GM19025 (cell line): ENCODE data around the gene RPL26.

Experiments used
- ATAC-seq: cut with Tn5 transposase; IDR thresholded peaks from one replicate; pipeline ENCODE4 v1.9.1; 2021; ENCODE audit warnings: mild to moderate bottlenecking, low read depth, moderate library complexity; ENCODE audit not compliant: unreplicated experiment

RPL26 gene

DNA sequence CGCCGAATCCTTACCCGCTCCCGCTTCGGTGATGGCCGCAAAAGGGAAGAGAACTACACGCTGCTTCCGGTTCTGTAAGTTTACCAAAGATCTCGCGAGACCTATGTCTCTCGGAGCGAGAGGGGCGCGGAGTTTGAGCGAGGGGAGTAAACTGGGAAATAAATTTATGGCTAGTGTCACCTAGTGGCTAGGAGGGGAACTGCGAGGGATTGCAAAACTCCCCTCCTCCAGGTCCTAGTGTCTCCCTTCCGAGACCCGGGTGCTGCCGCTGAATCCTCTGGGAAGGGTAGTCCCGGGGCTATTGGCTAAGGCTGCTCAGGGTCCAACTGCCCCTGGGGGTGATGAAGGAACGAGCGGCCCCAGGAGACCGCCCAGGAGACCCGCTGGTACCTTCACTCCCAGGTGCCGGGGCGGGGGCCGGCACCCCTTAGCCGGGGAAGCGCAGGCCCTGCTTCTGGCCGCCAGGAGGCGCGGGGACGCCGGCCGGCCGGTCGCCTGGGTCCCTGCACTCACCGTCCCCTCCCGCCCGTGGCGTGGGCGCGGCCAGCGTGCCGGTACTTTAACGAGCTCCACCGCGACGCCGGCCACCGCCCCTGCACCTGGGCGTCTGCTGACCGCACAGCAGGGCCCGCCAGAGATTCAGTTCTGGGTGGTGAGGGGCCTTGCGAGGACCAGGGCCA lies at the start of gene RPL26:
RPL26 (minus strand) TSS at position 51 of the 680 bp plus-strand sequence. CDS start 883 bp downstream, outside the sequence.
- ATAC-seq, result peak; percentile 87

DNA sequence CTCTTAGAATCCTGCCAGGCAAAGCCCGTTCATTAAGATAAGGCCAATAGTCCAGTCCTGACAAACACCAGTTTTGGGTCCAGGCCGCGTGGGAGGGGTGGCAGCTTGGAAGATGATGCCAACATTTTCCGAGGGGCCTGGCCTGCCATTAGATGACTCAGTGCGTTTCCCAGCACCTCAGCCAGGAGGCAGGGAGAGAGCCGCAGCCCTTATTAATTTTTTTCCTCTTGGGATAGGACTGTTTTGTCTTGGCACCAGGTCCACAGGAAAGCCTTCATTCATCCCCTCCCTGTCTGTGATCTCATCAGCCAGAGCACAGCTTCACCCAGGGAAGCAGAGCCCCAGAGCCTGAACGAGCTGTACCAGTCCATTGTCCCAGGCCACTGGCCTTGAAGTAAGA lies 48.0 kb upstream of the RPL26 start:
- no peak for ATAC-seq

DNA sequence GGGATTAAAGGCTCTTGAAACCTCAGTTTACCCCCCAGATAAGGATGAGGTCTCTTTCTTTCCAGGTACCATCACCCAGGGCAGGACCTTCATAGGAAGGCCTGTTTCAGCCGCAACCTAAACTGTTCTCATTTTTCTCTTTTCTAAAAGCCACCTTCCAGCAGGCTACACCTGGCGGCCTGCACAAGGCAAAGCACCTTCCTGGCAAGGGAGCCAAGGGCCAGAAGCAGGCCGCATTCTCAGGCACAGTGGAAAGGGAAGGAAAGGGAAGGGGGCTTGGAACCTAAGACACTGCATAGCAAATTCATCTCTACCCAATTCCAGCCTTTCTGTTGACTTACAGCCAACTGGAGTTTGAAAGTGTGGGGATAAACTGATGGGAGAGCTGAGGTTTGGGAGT lies 43.8 kb upstream of the RPL26 start:
- no peak for ATAC-seq

DNA sequence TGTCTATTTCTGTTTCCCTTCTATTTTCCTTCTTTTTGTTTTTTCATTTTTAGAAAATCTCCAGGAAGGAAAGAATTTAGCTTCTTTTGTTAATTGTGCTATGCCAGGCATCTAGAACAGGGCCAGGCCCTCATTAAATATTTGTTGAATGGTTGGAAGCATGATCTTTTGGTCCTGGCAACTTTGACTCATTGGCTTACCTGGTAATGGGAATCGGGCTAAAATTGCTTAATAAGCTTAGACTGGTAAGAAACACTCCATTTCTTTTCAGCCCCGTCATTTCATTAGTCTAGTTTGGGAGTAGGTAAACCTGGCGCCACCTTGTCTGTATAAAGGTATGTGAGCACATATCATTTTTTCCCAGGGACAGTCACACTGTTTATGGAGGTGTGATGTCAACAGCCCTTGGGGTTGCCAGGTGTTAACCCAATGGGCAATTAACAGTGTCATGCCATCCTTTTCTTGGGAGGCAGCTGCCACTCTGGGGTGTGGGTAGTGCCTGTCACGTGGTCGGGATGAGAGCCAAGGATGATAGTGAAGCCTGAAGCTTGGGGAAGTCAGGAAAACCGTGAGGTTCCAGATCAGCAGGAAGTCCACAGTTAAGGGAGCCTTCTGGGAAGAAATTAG lies 43.2 kb upstream of the RPL26 start:
- ATAC-seq, result no peak

DNA sequence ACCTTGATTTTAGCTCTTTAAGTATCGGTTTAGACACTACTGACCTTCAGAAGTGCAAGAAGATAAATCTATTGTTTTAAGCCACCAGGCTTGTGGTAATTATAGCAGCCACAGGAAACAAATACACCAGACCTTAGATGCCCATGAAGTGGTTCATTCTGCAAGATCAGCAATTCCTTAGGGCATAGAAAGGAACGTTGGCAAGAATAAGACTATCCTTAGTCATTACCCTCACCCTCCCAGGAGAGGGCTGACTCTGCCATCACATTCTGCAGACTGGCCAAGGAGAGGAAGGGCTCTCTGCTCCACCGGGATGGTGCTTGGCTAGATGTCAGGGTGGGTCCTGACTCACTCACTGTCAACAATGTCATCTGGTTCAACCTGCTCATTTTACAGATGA lies 38.6 kb upstream of the RPL26 start:
- ATAC-seq, result no peak

DNA sequence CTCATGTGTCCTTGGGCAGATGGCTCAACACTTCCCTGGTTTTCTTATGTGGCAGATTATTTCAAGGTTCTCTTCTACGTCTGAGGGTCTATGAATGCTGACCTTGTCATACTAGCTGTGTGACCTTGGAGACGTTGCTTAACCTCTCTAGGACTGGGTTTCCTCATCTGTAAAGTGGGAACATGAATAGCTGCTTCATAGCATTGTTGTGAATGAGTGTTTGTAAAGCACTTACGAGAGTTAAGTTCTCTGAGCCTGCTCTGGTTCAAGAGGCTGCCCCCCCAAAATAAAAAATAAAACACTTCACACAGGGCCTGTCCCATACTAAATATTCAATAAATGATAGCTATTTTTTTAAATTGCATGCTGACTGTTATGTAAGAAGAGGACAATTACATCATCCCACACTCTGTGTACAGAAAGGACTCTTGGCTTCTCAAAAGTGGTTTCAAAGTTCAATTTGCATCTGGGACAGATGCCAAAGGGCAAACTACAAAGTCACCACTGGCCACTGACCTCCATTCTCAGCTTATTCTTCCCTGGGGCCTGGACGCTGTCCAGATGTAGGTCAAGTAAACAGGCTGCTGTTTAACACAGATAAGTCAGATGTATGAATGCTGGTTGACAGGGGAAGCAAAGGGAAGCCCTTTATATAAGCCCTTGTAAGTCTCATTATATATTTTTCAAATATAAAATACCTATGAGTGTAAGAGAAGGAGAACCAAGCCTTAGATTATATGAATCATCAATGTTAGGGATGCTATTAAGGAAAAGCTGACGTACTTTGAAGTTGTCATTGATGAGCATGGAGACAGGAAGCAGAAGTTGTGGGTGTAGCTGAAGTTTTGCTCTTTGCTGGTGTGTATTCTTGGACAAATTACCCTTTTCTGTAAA lies 37.3 kb upstream of the RPL26 start:
- ATAC-seq, result no peak

DNA sequence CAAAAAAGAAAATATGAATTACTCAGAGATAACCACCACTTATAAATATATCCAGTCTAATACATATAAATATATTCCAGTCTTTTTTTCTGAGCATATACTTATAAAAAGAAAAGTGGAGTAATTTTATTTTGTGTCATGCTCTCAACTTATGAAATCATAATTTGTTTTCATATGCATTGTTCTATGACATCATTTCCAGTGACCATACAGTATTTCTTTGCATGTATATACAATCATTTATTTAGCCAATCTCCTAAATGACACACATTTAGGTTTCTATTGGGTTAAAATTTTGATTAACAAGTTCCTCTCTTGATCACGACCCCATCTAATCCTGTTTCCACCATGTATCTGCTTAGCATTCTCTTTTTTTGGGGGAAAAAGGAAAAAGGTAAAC lies 36.3 kb upstream of the RPL26 start:
- ATAC-seq, result no peak

DNA sequence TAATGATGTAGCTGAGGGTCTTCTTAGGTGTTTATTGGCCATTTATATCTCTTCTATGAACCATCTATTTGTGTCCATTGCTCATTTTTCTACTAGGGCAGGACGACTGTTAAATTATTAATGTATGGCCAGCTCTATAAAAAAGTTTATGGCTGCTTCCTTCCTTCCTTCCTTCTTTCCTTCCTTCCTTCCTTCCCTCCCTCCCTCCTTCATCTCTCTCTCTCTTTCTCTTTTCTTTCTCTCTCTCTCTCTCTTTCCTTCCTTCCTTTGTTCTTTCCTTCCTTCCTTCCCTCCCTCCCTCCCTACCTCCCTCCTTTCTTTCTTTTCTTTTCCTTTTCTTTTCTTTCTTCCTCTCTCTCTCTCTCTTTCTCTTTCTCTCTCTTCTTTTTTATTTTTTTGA lies 35.5 kb upstream of the RPL26 start:
- no peak for ATAC-seq

DNA sequence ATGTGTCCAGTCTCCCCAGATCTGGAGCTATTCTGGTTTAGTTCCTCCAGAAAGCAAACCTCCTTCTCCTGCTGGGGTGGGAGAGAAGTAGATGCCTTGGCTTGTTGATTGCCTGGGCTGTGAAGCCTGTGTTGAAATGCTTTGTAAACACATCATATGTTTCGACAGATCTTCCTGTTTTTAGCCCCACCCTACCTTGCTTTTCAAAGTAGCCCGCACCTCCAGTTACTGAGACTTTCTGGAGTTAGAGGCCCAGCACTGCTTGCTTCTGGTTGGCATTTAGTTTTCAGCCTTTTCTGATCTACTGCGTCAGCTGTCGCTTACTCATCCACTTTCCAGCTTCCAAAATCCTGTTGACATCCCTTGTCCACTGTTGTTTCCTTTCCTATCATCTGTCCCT lies 34.8 kb upstream of the RPL26 start:
- no peak for ATAC-seq

DNA sequence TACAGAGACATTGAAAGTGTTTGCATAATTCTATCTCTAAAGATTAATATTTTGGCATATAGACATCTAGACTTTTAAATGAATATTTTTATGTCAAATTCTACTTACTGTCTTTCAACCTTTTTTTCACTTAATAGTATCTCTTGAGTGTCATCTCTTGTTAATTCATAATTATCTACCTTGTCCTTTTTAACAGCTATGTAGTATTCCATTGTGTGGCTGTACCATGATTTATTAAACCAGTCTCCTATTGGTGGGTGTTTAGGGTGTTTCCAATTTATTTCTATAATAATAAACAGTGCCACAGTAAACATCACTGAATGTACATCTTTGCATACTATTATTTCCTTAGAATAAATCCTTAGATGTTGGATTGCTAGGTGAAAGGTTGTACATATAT lies 30.9 kb upstream of the RPL26 start:
- no peak for ATAC-seq

DNA sequence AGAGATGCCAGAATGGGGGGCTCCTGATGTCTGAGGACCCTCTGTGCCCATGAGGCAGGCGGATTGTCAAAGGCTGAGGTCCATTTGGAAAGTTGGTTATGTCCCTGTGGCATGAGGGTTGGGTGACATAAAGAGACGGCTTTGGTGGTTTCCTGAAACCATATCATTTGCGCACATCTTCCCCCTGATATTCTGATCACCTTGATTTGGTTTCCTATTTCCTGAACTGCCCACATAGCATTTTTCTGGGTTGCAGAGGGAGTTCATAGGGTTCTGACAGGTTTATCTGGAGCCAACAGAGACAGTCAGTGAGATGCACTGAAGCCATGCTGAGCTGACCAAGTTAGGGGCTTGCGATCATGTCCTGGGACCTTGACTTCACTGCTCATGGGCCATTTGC lies 30.3 kb upstream of the RPL26 start:
- ATAC-seq, result no peak

DNA sequence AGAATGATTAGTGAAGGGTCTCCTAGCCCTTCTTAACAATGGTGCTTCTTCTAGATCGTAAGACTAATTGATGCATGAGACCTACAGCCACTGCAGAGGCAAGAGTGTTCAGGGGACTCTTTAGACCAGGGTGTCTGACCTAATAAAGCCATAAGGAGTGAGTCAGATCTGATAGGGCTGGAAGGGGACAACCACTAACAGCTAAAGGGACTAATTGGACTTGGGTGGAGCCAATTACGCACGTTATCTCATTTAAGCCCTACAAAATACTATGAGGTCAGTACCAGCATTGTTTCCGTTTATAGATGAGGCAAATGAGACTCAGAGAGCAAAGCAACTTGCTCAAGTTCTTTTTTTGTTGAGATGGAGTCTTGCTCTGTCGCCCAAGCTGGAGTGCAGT lies 29.1 kb upstream of the RPL26 start:
- no peak for ATAC-seq

DNA sequence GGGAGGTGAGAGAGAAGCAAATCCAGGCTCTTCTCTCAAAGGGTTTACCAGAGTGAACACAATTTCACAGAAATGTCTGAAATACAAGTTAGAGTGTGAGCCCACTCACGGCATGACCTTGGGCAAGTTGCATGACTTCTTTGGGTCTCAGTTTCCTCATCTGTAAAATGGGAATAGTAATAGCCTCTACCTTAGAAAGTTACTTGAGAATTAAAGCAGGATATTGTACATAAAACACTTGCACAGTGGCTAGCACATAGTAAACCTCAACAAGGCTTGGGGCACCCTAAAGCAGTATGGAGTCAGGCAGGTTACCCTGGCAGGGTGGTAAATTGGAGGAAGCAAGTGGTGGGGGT lies 27.9 kb upstream of the RPL26 start:
- no peak for ATAC-seq

DNA sequence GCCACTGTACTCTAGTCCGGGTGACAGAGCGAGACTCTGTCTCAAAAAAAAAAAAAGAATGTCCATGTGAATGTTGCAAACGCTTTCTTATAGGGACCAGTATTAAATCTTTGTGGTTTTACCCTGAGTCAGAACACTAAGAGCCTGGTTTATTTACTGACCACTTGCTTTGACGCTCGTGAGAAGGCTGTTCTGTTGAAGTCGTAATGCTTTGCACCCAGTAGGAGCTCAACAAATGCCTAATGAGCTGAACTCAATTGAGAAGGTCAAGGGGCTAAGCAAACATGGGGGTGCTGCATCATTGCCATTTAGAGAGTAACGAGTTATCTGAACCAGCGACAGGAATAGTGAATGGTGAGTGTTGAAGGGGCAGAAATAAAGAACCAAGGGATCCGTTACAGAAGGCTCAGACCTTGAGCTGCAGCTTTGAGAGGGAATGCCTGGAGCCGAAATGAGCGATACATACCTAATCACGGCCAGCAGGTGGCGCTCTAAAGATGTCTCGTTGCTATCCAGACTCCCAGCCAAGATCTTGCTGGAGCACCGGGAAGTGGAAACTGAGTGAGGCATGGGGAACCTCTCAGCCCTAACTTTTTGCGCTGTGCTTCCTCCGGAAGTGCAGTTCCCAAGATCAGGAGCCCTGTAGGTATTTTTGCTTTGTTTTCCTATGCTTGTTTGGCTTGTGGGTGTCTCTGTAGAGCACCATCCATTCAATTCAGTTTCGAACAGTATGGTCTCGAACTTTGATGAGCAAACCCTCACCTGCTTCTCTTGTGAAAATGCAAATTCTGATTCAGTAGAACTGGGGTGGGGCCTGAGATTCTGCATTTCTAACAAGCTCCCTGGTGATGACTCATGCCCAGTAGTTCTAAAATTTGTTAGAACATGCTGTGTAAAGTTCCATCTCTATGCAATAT lies 27.2 kb upstream of the RPL26 start:
- ATAC-seq, result no peak

DNA sequence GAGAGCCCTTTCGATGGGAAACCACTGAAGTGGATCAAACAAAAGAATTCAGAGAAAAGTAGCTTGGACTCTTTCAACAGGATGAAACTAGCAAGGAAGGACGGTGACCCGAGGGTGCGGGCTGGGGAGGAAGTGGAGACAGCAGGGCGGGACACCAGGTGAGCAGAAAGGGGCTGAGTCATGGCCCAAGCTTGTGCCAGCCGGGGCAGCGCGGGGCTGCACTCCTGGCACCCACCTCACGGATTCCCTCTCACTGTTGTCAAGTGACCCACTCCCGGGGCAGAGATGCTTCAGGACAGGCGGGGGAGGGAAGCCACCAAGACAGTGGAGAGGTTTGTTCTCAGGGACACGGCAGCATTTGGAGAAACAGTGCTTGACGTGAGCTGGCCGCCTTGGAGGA lies 25.4 kb upstream of the RPL26 start:
- no peak for ATAC-seq

DNA sequence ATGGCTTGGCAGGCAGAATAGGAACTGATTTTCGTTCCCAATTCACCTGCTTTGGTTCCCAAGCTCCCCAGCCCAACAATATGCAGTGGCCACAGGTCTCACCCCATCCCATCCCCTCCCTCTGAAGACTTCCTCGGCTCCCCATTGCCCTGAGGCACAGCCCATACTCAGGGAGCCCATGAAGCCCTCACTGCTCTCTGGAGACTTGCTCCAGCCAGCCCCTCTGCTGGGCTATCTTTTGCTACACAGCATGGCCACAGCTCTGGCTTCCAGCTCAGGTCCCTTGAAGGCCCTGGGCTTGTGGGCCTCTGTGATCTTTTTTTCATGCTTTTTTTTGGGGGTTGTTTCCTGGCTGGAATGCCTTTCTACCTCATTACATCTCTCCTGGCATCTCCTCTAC lies 23.2 kb upstream of the RPL26 start:
- no peak for ATAC-seq

DNA sequence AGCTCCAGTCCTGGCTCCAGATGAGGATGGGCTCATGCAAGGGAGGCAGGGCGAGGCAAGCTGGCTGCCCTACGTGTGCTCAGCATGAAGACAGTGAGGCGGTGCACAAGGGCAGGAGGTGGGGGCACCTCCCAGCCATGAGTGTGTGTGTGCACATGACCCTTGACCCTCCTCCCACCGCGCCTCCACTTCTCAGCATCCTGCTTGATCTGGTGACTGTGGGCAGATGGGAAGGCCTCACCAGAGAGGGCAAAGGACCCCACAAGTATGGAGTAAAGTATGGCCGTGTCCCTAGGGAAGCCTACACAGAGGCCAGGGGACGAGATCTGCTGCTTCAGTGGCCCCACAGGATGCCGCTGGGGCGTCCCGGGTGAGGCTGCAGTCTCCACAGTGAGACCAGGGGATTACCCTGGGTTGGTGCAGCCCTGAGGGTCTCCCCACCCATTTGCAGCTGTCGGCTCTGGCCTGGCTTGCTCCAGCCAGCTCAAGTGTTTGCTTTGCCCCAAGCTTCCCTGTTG lies 22.6 kb upstream of the RPL26 start:
- ATAC-seq, result no peak

DNA sequence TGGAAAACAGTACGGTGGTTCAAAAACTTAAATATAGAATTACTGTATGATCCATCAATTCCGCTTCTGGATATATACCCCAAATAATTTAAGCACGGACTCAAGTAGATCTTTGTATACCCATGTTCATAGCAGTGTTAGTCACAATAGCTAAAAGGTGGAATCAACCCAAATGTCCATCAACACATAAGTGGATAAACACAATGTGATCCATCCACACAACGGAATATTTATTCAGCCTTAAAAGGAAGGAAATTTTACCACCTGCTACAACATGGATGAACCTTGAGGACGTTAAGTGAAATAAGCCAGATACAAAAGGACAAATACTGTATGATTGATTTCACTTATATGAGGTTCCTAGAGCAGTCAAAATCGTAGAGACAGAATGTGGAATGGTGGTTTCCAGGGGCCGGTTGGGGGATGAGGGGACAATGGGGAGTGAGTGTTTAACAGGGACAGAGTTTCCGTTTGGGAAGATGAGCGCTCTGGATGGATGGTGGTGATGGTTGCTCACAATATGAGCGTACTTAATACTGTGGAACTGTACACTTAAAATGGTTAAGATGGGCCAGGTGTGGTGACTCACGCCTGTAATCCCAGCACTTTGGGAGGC lies 20.0 kb upstream of the RPL26 start:
- ATAC-seq, result no peak

DNA sequence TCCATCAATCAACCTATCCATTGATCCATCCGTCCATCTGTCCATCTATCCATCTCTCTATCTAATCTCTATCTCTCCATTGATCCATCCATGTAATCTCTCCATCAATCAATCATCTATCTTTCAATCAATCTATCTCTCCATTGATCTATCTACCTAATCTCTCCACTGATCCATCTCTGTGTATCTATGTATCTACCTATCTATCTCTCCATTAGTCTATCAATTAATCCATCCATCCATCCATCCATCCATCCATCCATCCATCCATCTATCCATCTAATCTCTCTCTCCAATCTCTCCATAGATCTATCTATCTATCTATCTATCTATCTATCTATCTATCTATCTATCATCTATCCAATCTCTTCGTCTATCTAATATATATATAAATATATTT lies 18.1 kb upstream of the RPL26 start:
- no peak for ATAC-seq

DNA sequence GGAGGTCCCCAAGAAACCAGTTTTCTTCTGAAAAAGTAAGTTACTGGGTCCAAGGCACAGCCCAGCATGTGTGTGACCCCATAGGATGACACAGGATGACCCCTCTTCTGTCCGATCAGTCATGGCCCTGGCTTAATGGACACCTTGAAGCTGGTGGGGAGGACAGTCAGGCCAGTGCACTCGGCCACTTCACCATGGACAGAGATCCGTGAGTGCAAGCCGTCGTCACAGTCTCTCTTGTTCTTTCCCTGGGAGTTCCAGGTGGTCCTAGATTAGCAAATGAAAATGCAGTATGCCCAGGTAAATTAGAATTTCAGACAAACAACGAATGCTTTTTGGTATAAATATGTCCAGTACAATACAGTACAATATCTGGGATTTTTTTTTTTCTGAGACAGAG lies 16.0 kb upstream of the RPL26 start:
- ATAC-seq, result no peak
